VCaP (cell line): ENCODE measurements around the gene KCNS3.
A peak's percentile ranks its signal among the peaks of the same experiment; 100 is the strongest.

Source experiments
- H3K27ac ChIP-seq: fragments of 450-650 bp; 2 replicates; pipeline ENCODE4 v1.5.1; 2017
- CTCF ChIP-seq: fragments of 450-650 bp; conservative IDR thresholded peaks from 2 replicates; pipeline ENCODE4 v1.5.1; 2017; ENCODE audit warnings: mild to moderate bottlenecking, moderate library complexity

Gene KCNS3

GRCh38 chr2:17863539-17863938, 14.9 kb upstream of the KCNS3 start:
- H3K27ac ChIP-seq, result no peak overlapping the region
- TF ChIP-seq CTCF, result no peak

GRCh38 chr2:17864676-17865075, 13.8 kb upstream of the KCNS3 start:
- TF ChIP-seq CTCF, result no peak
- no peak overlapping the region for H3K27ac ChIP-seq

- no peak overlapping the region for H3K27ac ChIP-seq
- TF ChIP-seq CTCF, result no peak
These were observed 11.3 kb upstream of the KCNS3 start for GRCh38 chr2:17867133-17867532.

GRCh38 chr2:17869128-17869527, 9.3 kb upstream of the KCNS3 start:
- H3K27ac ChIP-seq, result no peak overlapping the region
- no peak for TF ChIP-seq CTCF

- H3K27ac ChIP-seq, result no peak overlapping the region
- no peak for TF ChIP-seq CTCF
These were observed 6.8 kb upstream of the KCNS3 start for GRCh38 chr2:17871639-17872038.

GRCh38 chr2:17873021-17873420, 5.4 kb upstream of the KCNS3 start:
- H3K27ac ChIP-seq, result no peak overlapping the region
- TF ChIP-seq CTCF, result no peak

- no peak for TF ChIP-seq CTCF
These were observed 1.9 kb upstream of the KCNS3 start for GRCh38 chr2:17876590-17876989.

GRCh38 chr2:17877811-17878280, 621 bp upstream of the KCNS3 start:
- H3K27ac ChIP-seq, result peak overlapping the region; percentile 95
- TF ChIP-seq CTCF, result no peak

More at GRCh38 chr2:17876590-17876989, 1.9 kb upstream of the KCNS3 start:
- no peak overlapping the region for H3K27ac ChIP-seq
